Measurements from ENCODE around the gene COPRS.
"Not testable (repeated sequence)": the region's sequence is repeated elsewhere in the genome, so short reads cannot be mapped to it uniquely, and the experiment has no call there.

The COPRS gene

GRCh38 chr17:31809876-31810275 is 49.2 kb downstream of the COPRS start:
- DNase-seq (ENCODE audit: low read depth in 2 of 2, low spot score in 1 of 2), result not testable (repeated sequence)

- DNase-seq (ENCODE audit: low read depth in 2 of 2, low spot score in 1 of 2), result no peak
These were observed 50.5 kb downstream of the COPRS start for GRCh38 chr17:31808521-31809050.

- no peak for DNase-seq (ENCODE audit: low read depth in 2 of 2, low spot score in 1 of 2)
These were observed 51.2 kb downstream of the COPRS start for GRCh38 chr17:31807846-31808245.

GRCh38 chr17:31806921-31807320 is 52.1 kb downstream of the COPRS start:
- DNase-seq (ENCODE audit: low read depth in 2 of 2, low spot score in 1 of 2), result no peak

GRCh38 chr17:31803494-31804213 is 55.4 kb downstream of the COPRS start:
- no peak for DNase-seq (ENCODE audit: low read depth in 2 of 2, low spot score in 1 of 2)

- DNase-seq (ENCODE audit: low read depth in 2 of 2, low spot score in 1 of 2), result no peak
These were observed 56.5 kb downstream of the COPRS start for GRCh38 chr17:31802502-31802901.
